GM20000 (cell line): ENCODE results near the gene URAD.

Source experiments
- DNase-seq: peaks from one replicate; pipeline ENCODE4 v3.0.0; 2012; ENCODE audit warnings: low spot score
- TF ChIP-seq, protein P1 (sequence below): IDR thresholded peaks from 2 replicates; pipeline ENCODE4 v1.5.1; 2012; ENCODE audit warnings: mild to moderate bottlenecking, control low read depth; ENCODE audit errors: extremely low read depth, missing control alignments

URAD gene

DNA sequence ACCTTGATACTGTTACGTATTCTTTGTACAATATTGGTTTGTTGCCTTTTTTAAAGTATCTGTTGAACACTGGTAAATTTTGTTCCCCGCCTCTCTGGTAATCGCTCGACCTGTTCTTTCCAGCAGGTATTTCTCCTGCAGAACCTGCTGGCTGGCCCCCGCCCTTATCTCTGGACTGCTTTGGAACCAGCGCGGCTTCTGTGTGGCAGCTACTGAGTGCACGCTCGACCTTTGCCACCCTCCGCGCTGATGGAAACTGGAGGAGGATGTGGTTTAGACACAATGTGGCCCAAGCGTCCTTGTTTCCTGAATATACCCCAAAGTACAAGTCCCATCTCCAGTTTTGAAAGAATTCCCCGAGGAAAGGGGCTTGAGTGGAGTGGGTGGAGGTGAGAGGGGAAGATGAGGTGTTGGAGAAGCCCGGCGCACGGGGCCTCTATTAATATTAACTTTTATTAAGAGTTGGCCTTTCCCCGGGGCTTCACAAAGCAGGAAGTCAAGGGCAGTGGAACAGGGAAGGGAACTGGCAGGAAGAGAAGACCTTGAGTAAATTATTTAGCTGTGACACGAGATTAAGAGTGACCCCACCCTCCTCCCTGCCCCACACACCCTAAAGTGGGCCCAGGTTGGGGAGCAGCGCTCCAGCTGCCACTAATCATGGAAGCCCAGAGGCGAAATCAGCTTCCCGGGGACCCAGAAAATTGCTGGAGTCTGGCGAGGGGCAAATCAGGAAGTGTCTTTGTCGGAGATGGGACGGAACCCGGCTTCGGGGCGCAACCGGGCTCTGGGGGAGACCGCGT lies 35.4 kb downstream of the URAD start:
- TF ChIP-seq, protein P1, sequence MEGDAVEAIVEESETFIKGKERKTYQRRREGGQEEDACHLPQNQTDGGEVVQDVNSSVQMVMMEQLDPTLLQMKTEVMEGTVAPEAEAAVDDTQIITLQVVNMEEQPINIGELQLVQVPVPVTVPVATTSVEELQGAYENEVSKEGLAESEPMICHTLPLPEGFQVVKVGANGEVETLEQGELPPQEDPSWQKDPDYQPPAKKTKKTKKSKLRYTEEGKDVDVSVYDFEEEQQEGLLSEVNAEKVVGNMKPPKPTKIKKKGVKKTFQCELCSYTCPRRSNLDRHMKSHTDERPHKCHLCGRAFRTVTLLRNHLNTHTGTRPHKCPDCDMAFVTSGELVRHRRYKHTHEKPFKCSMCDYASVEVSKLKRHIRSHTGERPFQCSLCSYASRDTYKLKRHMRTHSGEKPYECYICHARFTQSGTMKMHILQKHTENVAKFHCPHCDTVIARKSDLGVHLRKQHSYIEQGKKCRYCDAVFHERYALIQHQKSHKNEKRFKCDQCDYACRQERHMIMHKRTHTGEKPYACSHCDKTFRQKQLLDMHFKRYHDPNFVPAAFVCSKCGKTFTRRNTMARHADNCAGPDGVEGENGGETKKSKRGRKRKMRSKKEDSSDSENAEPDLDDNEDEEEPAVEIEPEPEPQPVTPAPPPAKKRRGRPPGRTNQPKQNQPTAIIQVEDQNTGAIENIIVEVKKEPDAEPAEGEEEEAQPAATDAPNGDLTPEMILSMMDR: no peak
- DNase-seq: no peak

DNA sequence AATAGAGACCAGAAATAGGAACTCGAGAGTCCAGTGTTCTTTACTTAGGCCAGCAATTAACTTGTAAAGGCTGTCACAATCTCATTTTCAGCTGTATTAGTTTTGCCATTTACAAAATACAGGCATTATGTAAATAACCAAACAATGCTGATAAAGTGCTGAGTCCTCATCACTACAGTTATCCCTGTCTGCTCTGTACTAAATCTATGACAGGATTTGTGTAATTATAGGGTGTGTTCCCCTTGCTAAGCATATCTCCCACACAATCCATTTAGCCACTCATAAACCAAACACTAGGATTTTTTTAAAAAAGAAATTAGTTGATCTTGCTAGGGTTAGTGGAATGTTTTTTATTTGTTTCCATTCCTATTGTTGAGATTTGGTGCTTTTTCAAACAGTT lies 45.5 kb downstream of the URAD start:
- no peak for DNase-seq
- TF ChIP-seq, protein P1: no peak

DNA sequence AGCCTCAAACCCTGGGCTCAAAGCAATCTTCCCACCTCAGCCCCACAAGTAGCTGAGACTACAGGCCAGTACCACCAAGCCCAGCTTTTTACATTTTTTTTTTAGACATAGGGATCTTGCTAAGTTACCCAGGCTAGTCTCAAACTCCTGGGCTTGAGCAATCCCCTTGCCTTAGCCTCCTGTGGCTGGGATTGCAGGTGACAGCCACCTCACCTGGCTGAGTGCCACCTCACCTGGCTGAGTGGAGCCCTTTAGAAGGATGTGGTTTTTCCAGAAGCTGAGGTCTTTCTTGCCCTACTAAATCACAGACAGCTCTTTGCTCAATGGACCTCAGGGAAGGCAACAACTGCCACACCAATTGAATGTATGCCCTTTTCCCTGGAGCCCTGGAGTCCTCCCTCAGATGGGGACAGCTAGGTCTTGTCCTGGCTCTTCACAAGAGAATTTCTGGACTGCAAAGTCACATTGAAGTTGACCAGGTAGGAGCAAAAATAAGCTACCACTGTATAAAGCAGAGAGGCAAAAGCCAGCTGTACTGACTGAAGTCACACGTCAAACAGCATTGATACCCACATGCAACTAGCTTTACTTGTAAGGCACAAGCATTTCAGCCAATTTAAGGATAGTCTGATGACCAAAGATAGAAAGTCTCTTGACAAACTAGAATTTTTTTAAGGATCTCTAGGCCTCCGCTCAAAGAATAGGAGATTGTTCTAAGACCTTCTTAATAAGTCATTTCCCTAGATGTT lies 54.7 kb downstream of the URAD start:
- TF ChIP-seq, protein P1: no peak
- no peak for DNase-seq

DNA sequence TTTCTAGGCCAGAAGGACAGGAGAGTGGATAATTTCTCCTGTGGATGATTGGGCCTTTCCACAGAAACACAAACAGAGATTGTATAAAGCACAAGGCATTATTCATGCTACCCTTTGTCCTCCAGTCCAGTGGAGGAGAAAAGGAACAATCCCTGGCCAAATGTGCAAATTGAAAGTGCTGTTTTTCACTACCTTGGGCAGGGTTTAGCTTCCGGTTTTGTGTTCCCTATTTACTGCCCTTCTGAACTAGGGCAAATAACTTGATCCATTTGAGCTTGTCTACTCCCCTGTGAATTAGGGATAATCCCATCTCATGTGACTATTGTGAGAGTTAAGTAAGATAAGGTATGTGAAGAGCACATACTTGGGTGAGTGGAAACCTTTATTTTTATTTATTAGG lies 55.4 kb downstream of the URAD start:
- TF ChIP-seq, protein P1: no peak
- DNase-seq: no peak

DNA sequence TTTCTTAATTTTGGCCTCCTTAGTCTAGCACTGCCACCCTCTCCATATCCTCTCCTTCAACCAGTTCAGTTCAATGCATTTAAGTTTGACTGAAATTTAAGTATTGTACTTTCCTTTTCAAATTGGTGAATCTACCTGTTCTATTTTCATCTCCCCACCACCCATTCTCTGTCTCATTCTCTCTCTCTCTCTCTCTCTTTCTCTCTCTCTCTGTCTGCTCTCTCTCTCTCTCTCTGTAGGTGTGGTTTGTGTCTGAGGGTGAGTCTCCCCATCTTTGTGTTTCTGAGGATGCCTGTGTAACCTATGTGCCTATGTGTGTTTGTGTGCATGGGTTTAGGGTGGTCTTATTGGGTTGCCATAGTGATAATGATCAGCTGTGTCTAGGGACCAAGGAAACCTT lies 58.6 kb downstream of the URAD start:
- TF ChIP-seq, protein P1: no peak
- no peak for DNase-seq

DNA sequence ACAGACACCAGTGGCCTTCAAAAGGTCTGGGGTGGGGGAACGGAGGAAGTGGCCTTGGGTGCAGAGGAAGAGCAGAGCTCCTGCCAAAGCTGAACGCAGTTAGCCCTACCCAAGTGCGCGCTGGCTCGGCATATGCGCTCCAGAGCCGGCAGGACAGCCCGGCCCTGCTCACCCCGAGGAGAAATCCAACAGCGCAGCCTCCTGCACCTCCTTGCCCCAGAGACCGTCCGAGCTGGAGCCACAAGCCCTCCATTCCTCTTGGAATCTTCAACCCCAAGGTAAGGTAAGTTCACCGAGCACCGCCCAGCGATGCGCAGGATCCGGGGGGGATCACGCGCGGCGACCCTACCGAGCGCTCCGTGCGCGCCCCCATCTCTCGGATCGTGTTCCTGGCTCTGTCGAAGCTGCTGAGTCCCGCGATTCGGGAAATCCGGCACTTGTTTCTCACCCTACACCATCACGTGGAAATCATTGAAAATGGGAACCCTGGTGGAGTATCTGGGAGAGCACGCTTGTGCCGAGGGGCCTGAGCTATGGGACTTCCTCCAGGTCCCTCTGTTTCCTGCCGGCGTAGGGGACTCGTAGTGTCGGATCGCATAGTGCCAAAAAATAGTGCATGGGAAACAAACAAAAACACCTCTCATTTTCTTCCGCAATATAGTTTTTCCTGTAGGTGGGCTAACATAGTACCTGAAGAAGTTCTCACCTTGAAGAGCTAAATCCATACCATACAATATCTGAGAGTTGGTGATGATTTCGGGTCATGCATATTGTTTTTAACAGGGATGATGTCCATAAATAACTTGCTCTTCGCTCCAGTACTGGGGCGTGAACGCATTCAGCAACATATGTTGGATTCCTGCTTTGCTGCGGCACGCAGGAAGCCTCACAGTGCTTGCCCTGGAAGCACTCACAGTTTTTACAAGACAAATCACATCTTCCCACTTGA lies 59.4 kb downstream of the URAD start:
- no peak for DNase-seq
- TF ChIP-seq, protein P1: no peak
